Ectodermal cell (in vitro differentiated cells): ENCODE results near the gene RSPH1.

Source experiments
- H3K27ac ChIP-seq: 2 replicates; pipeline ENCODE4 v1.7.0; 2013; ENCODE audit warnings: mild to moderate bottlenecking, low read depth, low read length; ENCODE audit not compliant: insufficient read depth, poor library complexity, severe bottlenecking
- H3K27me3 ChIP-seq: 2 replicates; pipeline ENCODE4 v1.7.0; 2013; ENCODE audit warnings: mild to moderate bottlenecking, low read length; ENCODE audit not compliant: insufficient read depth, control insufficient read depth, poor library complexity, severe bottlenecking
- H3K36me3 ChIP-seq: one replicate; pipeline ENCODE4 v1.7.0; 2013; ENCODE audit warnings: low read length; ENCODE audit not compliant: control insufficient read depth, insufficient read depth
- H3K4me1 ChIP-seq: one replicate; pipeline ENCODE4 v1.7.0; 2013; ENCODE audit warnings: low read length; ENCODE audit not compliant: control insufficient read depth, insufficient read depth
- H3K4me3 ChIP-seq: 2 replicates; pipeline ENCODE4 v1.7.0; 2013; ENCODE audit warnings: low read depth, low read length, control low read depth; ENCODE audit not compliant: insufficient read depth
- H3K9me3 ChIP-seq: 2 replicates; pipeline ENCODE4 v1.7.0; 2013; ENCODE audit warnings: mild to moderate bottlenecking, low read length, moderate library complexity; ENCODE audit not compliant: control insufficient read depth
- WGBS, 2 experiments: methylation state at CpG; one replicate each; pipeline ENCODE4 v1.1.7; 2013; ENCODE audit warnings: missing lambda C conversion rate in 2 of 2; 5-methylcytosine and 5-hydroxymethylcytosine counted together

The RSPH1 gene

GRCh38 chr21:42468491-42469131 lies 27.4 kb downstream of the RSPH1 start:
- Histone ChIP-seq H3K9me3 (no peaks in the 10 kb centered on the region), H3K27ac (no peak overlapping the region), H3K36me3 (no peaks in the 10 kb centered on the region), H3K4me1 (peaks cover 13% of the 10 kb centered on the region), H3K27me3 (no peaks in the 10 kb centered on the region), H3K4me3 (no peak overlapping the region)
- 84 to 88% methylated on average over 6 of the region's 6 CpGs for WGBS, 2 experiments

GRCh38 chr21:42467140-42467983 lies 28.7 kb downstream of the RSPH1 start:
- Histone ChIP-seq H3K4me3 (no peak overlapping the region), H3K36me3 (no peaks in the 10 kb centered on the region), H3K27ac (no peak overlapping the region), H3K4me1 (peaks cover 18% of the 10 kb centered on the region), H3K9me3 (no peaks in the 10 kb centered on the region), H3K27me3 (no peaks in the 10 kb centered on the region)
- 60 to 63% methylated on average over 12 of the region's 12 CpGs for WGBS, 2 experiments

GRCh38 chr21:42466700-42467099 lies 29.3 kb downstream of the RSPH1 start:
- Histone ChIP-seq H3K27me3 (no peaks in the 10 kb centered on the region), H3K4me3 (no peak overlapping the region), H3K27ac (no peak overlapping the region), H3K9me3 (no peaks in the 10 kb centered on the region), H3K4me1 (peaks cover 19% of the 10 kb centered on the region), H3K36me3 (no peaks in the 10 kb centered on the region)
- WGBS, 2 experiments = 94% methylated on average over 10 of the region's 10 CpGs

- no peak overlapping the region for H3K27ac ChIP-seq
- no peaks in the 10 kb centered on the region for H3K9me3 ChIP-seq
- WGBS, 2 experiments = 95 to 99% methylated on average over 3 of the region's 3 CpGs
- H3K4me3 ChIP-seq = no peak overlapping the region
- H3K36me3 ChIP-seq = no peaks in the 10 kb centered on the region
- H3K4me1 ChIP-seq = peaks cover 19% of the 10 kb centered on the region
- no peaks in the 10 kb centered on the region for H3K27me3 ChIP-seq
These were observed 30.3 kb downstream of the RSPH1 start for GRCh38 chr21:42465803-42466127.

GRCh38 chr21:42465008-42465802 lies 30.8 kb downstream of the RSPH1 start:
- Histone ChIP-seq H3K4me3 (no peak overlapping the region), H3K27ac (no peak overlapping the region), H3K9me3 (no peaks in the 10 kb centered on the region), H3K36me3 (no peaks in the 10 kb centered on the region), H3K27me3 (no peaks in the 10 kb centered on the region), H3K4me1 (peaks cover 19% of the 10 kb centered on the region)
- WGBS, 2 experiments = 76 to 79% methylated on average over 8 of the region's 8 CpGs

GRCh38 chr21:42463861-42464515 lies 32.0 kb downstream of the RSPH1 start:
- Histone ChIP-seq H3K27ac (no peak overlapping the region), H3K36me3 (no peaks in the 10 kb centered on the region), H3K4me3 (no peak overlapping the region), H3K27me3 (no peaks in the 10 kb centered on the region), H3K9me3 (no peaks in the 10 kb centered on the region), H3K4me1 (peaks cover 17% of the 10 kb centered on the region)
- 93 to 94% methylated on average over 17 of the region's 17 CpGs for WGBS, 2 experiments

DNA sequence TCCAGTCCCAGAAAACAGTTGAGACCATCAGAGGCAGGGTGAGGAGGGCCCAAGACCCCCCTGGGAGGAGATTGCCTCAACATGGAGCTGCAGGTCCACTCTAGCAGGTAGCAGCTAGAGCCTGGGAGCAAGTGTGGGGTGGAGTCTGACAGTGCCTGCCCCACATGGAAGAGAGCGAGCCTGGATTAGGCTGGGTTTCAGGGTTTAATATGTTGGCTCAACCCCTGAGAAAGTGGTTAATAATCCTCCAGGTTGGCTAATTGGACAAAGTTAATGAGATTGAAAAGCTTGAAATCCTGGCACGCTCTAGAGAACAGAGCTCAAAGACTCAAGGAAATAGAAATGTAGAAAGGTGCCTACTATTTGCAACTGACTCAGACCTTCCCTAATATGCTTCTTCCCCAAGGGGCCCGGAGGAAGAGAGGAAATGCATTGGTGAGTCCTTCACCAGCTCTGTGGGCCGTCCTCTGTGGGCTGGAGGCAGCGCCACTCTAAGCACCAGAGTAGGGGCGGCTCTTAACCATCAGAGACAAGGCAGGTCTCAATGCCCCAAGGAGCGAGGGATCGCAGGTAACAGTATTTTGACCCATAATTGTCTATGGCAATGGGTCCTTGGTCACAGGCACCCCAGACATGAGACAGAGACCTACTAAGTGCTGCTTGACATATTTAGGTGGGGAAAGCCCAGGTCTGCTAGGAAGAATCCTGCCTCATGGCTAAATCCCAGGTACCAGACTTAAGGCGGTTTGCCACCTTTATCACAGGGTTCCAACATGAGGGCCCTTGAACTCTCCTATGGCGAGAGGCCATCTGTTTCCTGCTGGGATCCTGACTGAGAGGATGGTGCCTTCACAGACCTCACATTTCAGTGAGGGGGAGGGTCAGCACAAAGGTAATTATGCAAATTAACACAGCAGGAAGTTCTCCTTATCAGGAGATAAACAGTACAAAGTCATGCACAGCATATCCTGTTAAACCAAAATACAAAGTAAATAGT lies 33.8 kb downstream of the RSPH1 start:
- no peak overlapping the region for H3K27ac ChIP-seq
- H3K36me3 ChIP-seq = no peaks in the 10 kb centered on the region
- no peak overlapping the region for H3K4me3 ChIP-seq
- 86 to 89% methylated on average over 10 of the region's 10 CpGs for WGBS, 2 experiments
- H3K4me1 ChIP-seq = peaks cover 12% of the 10 kb centered on the region
- no peaks in the 10 kb centered on the region for H3K9me3 ChIP-seq
- no peaks in the 10 kb centered on the region for H3K27me3 ChIP-seq

DNA sequence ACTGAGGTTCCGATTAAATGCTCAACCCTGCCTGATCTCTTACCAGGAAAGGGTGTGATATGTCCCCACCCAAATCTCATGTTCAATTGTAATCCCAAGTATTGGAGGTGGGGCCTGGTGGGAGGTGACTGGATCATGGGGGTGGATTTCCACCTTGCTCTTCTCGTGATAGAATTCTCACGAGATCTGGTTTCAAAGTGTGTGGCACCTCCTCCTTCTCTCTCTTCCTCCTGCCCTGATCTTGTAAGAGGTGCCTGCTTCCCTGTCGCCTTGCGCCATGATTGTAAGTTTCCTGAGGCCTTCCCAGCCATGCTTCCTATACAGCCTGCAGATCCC lies 34.9 kb downstream of the RSPH1 start:
- H3K36me3 ChIP-seq = no peaks in the 10 kb centered on the region
- H3K4me1 ChIP-seq = peaks cover 5% of the 10 kb centered on the region
- WGBS, 2 experiments = 90 to 91% methylated on average over 5 of the region's 5 CpGs
- no peak overlapping the region for H3K27ac ChIP-seq
- no peak overlapping the region for H3K4me3 ChIP-seq
- no peaks in the 10 kb centered on the region for H3K9me3 ChIP-seq
- H3K27me3 ChIP-seq = no peaks in the 10 kb centered on the region

GRCh38 chr21:42460391-42461184 lies 35.4 kb downstream of the RSPH1 start:
- Histone ChIP-seq H3K4me1 (peaks cover 5% of the 10 kb centered on the region), H3K9me3 (no peaks in the 10 kb centered on the region), H3K27me3 (no peaks in the 10 kb centered on the region), H3K4me3 (no peak overlapping the region), H3K27ac (no peak overlapping the region), H3K36me3 (no peaks in the 10 kb centered on the region)
- WGBS, 2 experiments = 87 to 88% methylated on average over 14 of the region's 14 CpGs
